Stimulated activated naive B cell treated with anti-CD40 and anti-IgM and Interleukin-4, amounts not matched to agents 10 μg/mL and 1 μg/mL and 100 μg/mL, for 72 hours (primary cell): ENCODE measurements around the gene HMX3.
A peak's percentile ranks its signal among the peaks of the same experiment; 100 is the strongest.

Experiments used
- ATAC-seq, 2 donors: fragments of 150-1000 bp; cut with Tn5 transposase; replicated peaks; 2 replicates each; pipeline ENCODE4 v1.10.0; 2021; ENCODE audit warnings: moderate library complexity in 1 of 2
- DNase-seq: peaks from one replicate; pipeline ENCODE4 v3.0.0; 2021
- H3K27ac Mint-ChIP-seq: one replicate; pipeline ENCODE4 v1.8.0; 2022; ENCODE audit warnings: mild to moderate bottlenecking, mixed read lengths
- H3K27me3 Mint-ChIP-seq, 2 donors: one replicate each; pipeline ENCODE4 v1.8.0; 2022; ENCODE audit warnings: mixed read lengths in 2 of 2
- H3K36me3 Mint-ChIP-seq, 2 donors: one replicate each; pipeline ENCODE4 v1.8.0; 2022; ENCODE audit warnings: mixed read lengths in 2 of 2, mild to moderate bottlenecking in 1 of 2
- H3K4me1 Mint-ChIP-seq, 2 donors: one replicate each; pipeline ENCODE4 v1.8.0; 2022; ENCODE audit warnings: mixed read lengths in 2 of 2, mild to moderate bottlenecking in 1 of 2
- H3K4me3 Mint-ChIP-seq, 2 donors: one replicate each; pipeline ENCODE4 v1.8.0; 2022; ENCODE audit warnings: mild to moderate bottlenecking in 2 of 2, mixed read lengths in 2 of 2, moderate library complexity in 1 of 2
- H3K9me3 Mint-ChIP-seq, 2 donors: one replicate each; pipeline ENCODE4 v1.8.0; 2022; ENCODE audit warnings: mixed read lengths in 2 of 2, mild to moderate bottlenecking in 1 of 2

Gene HMX3

DNA sequence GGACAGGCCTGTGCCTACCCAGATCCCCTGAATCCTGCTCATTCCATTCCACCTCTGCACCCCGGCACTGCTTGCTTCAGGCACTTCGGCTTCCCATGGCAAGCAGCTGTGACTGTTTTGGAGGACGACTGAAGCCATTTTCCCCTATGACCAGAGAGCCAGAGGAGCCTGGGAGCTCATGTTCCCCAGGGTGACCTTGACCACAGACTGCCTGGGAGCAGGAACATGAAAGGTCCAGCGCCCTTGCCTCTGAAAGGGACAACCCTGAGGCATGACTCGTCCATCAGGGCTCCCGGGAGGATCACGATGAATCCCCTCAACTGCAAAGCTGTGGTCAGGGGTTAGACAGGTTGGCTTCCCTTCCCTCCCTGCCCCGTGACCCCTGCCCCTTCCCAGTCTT, 16.7 kb upstream of the HMX3 start:
- H3K27me3 Mint-ChIP-seq, result peaks cover 50 to 64% of the 10 kb centered on the region in 2 donors

DNA sequence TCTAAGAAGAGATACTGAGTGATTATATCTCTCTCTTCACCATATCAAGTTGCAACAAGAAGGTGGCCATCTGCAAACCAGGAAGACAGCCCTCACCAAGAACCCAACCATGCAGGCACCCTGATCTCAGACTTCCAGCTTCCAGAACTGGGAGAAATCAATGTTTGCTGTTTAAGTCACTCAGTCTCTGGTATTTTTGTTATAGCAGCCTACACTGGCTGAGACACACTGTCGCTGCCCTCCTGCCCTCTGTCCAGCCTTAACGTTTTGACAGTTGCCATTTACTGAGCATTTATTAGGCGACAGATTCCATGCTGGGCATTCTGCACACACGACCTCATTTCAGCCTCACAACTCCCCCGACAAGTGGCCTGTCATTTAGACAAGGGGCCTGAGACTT, 9.5 kb upstream of the HMX3 start:
- ATAC-seq, result no peak
- H3K4me1 Mint-ChIP-seq, result no peaks in the 10 kb centered on the region
- H3K4me3 Mint-ChIP-seq, result no peak overlapping the region
- H3K27me3 Mint-ChIP-seq, result peaks cover 62 to 78% of the 10 kb centered on the region in 2 donors
- H3K27ac Mint-ChIP-seq, result no peak overlapping the region
- H3K9me3 Mint-ChIP-seq, result no peaks in the 10 kb centered on the region
- no peak for DNase-seq
- no peaks in the 10 kb centered on the region for H3K36me3 Mint-ChIP-seq

More for the DNA sequence above, 16.7 kb upstream of the HMX3 start:
- Mint-ChIP-seq H3K27ac (no peak overlapping the region), H3K4me3 (no peak overlapping the region), H3K36me3 (no peaks in the 10 kb centered on the region), H3K4me1 (no peaks in the 10 kb centered on the region), H3K9me3 (no peaks in the 10 kb centered on the region)
- no peak for DNase-seq
- ATAC-seq, result no peak

DNA sequence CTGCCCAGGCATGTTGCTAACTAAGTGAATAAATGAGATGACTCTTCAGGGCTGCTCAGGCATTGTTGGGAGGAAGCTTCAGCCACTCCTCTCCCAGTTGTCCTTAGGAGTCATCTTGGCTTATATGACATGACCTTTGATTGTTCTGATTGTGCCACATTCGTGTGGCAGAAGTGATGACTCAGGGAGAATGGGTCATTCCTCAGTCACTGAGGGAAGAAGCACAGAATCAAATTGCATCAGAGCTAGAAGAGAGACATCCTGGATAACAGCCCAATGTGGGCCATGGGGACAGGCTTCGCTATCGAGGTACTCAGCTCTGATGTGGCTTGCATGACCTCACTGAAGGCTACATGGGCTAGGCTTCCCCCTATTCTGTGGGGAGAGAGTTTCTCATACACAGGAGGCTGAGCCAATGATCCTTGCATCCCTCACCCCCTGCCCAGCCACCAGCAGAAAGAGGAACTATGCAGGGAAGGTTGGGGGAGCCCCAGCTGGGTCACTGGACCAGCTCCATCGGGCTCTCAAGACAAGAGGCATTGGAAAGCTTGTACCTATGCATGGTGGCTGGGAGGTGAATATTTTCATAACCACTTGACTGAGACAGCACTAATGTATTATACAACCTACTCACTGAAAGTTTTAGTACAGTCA, 6.0 kb upstream of the HMX3 start:
- DNase-seq (no peak), ATAC-seq (peak; percentile 33 to 64)
- Mint-ChIP-seq H3K4me3 (no peak overlapping the region), H3K36me3 (peaks cover 0 to 2% of the 10 kb centered on the region in 2 donors), H3K9me3 (peaks cover 0 to 3% of the 10 kb centered on the region in 2 donors), H3K27me3 (peaks cover 83 to 92% of the 10 kb centered on the region in 2 donors), H3K27ac (no peak overlapping the region), H3K4me1 (peaks cover 12 to 22% of the 10 kb centered on the region in 2 donors)

DNA sequence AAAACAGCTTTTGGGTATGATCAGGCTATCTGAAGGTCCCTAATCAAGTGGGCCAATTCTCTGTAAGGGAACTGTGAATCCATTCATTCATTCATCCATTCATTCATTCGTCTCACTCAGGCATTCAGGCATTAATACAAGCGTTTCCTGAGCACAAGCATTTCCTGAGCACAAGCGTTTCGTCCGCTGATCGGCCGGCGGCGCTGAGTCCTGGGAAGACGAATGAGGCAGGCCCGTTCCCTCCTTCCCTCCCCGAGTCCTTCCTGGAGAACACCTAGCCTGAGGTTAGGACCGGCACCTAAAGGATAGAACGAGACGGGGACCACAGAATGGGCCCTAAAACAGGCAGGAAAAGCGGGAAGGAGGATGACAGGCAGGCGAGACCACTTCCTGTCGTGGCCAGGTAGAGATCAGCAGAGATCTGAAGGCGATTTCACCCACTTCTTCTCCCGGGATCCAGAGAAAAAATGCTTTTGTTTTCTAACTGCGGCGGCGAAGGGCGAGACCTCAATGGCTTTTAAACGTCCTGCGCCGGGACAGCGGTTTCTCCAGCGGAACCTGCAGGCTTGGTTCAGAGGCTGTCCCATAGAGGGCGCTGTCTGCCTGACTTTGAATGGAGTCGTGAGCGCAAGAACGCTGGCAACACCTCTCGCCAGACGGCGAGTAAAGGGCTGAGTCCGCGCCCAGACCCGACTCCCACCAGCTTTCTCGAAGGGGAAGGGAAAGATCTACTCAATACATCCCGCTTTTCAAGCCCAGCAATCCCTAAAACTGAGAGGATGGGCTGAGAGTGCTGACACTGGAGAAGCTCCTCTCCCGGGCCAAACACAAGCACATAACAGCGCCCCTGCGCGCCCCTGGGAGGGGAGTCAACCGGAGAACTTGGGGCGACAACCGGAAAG, 2.9 kb upstream of the HMX3 start:
- peaks cover 16 to 34% of the 10 kb centered on the region in 2 donors for H3K4me1 Mint-ChIP-seq
- H3K27ac Mint-ChIP-seq, result peak overlapping the region; percentile 90
- H3K9me3 Mint-ChIP-seq, result peaks cover 0 to 3% of the 10 kb centered on the region in 2 donors
- ATAC-seq (peak; percentile 44 to 64), DNase-seq (peak; percentile 67)
- H3K4me3 Mint-ChIP-seq, result peak overlapping the region; percentile 41 to 63
- peaks cover 4% of the 10 kb centered on the region in 2 donors for H3K36me3 Mint-ChIP-seq
- H3K27me3 Mint-ChIP-seq, result peaks cover 74 to 77% of the 10 kb centered on the region in 2 donors

DNA sequence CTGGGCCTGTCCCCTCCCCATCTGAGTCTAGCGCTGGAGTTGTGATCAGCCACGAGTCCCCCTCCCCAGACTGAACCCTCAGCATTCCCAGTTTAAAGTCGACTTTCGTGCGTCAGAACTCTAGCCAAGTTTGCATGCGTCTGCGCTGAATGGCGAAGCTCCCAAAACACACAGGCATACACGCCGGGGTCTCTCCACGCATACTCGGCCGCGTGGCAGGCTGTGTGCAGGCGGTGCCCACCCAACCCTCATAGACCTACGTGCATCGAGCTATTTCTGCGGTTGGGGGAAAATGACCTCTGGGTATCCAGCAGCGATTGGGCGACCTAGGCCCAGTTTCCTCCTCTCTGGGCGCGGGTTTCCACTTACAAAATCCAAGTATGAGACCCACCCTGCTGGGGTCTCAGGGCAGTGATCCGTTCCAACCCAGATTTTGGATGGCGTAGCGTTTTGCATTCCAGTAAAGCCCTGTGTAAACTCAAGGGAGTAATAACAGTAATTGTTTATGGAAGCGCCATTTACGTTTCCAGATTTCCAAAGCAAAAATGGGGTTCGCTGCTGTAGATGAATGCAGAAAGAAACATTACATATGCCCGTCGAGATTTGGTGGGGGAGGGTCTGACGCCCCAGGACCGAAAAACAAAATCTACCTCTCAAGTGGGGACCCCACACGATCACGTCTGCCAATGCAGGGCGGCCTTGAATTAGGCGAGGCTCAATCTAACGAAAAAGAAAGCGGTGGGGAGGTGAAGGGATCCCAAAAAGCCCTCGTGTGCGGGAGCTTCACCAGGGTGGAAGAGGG, 2.0 kb upstream of the HMX3 start:
- peak overlapping the region; percentile 48 to 58 for H3K4me3 Mint-ChIP-seq
- DNase-seq (no peak), ATAC-seq (no peak)
- H3K27ac Mint-ChIP-seq, result peak overlapping the region; percentile 90
- peaks cover 16 to 34% of the 10 kb centered on the region in 2 donors for H3K4me1 Mint-ChIP-seq
- H3K27me3 Mint-ChIP-seq, result peaks cover 73 to 79% of the 10 kb centered on the region in 2 donors
- peaks cover 0 to 3% of the 10 kb centered on the region in 2 donors for H3K9me3 Mint-ChIP-seq
- H3K36me3 Mint-ChIP-seq, result peaks cover 4 to 6% of the 10 kb centered on the region in 2 donors

DNA sequence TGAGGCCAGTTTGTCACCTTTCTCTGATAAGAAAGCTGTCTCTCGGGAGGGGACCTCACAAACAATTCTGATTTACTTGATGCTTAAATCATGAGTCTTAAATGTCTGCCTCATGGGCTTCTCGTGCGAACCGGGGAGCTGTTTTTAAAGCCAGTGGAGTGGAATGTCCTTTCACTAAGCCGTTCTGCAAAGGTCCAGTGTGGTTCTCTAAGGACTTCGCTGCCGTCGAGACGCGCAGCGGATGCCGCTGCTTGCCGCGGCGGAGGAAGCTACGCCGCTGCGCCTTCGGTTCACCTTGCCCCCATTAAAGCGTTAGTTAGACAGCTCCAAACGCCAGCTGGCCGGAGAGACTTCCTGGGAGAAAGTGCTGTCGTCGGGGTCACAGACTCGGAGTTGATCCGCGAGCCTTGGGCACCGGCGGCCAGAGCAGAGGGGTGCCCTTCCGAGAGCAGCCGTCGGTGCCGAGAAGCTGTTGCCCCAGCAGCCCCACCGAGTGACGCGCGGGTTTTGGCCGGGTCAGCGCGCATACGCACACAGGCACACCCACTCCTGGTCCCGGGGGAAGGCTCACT, 1.3 kb upstream of the HMX3 start:
- ATAC-seq (no peak), DNase-seq (no peak)
- Mint-ChIP-seq H3K4me3 (peak overlapping the region; percentile 48 to 58), H3K9me3 (peaks cover 0 to 3% of the 10 kb centered on the region in 2 donors), H3K36me3 (peaks cover 4 to 6% of the 10 kb centered on the region in 2 donors), H3K4me1 (peaks cover 18 to 40% of the 10 kb centered on the region in 2 donors), H3K27ac (peak overlapping the region; percentile 65), H3K27me3 (peaks cover 74 to 79% of the 10 kb centered on the region in 2 donors)

DNA sequence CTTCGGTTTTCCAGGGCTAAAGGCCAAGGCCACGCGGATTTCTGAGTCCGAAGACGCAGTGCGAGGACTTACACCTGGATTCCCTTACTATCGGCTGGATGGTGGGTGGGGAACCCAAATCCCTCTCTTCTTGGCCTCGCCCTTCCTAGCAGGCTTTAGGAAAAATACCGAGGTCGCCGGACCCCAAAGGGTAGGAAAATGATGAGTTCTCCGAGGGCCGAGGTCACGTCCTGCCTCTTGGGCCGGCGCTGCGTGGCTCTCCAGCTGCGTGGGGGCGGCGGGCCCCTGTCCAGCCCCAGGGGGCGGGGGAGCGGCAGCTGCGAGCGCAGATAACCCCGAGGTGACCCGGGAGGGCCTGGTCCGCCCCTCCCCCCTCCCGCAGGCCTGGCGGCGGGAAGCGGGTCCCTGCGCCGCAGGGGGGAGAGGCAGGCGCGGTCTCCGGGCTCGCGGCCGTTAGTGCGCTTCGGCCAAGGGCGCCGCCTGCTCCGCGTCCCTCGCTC, 805 bp upstream of the HMX3 start:
- Mint-ChIP-seq H3K9me3 (peaks cover 0 to 3% of the 10 kb centered on the region in 2 donors), H3K27me3 (peaks cover 74 to 79% of the 10 kb centered on the region in 2 donors), H3K27ac (no peak overlapping the region), H3K36me3 (peaks cover 4 to 6% of the 10 kb centered on the region in 2 donors), H3K4me3 (no peak overlapping the region), H3K4me1 (peaks cover 22 to 44% of the 10 kb centered on the region in 2 donors)
- DNase-seq (no peak), ATAC-seq (no peak)

DNA sequence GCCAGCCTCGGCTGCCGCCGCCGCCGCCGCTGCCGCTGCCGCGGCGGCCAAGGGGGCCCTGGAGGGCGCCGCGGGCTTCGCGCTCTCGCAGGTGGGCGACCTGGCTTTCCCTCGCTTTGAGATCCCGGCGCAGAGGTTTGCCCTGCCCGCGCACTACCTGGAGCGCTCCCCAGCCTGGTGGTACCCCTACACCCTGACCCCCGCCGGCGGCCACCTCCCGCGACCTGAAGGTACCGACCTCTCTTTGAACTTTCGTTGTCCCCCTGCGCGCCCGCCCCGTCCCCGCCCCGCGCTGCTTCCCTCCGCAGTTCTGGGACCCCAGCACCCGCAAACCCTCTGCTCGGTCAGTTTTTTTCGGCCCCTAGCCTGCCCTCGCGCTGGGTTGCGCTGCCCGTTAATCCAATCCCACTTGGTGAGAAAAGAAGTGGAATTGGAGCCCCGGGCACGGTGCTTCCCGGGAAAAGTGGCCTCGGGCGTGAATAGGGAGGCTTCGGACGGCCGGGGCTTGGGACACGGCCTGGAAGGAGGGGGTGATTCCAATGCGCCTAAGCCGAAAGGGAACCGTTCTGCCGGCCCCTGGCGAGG, 543 bp downstream of the HMX3 start:
- peak overlapping the region; percentile 86 for H3K4me3 Mint-ChIP-seq
- DNase-seq (no peak), ATAC-seq (no peak)
- peaks cover 73 to 79% of the 10 kb centered on the region in 2 donors for H3K27me3 Mint-ChIP-seq
- peaks cover 4 to 6% of the 10 kb centered on the region in 2 donors for H3K36me3 Mint-ChIP-seq
- H3K4me1 Mint-ChIP-seq, result peaks cover 24 to 44% of the 10 kb centered on the region in 2 donors
- peaks cover 0 to 3% of the 10 kb centered on the region in 2 donors for H3K9me3 Mint-ChIP-seq
- peak overlapping the region; percentile 95 for H3K27ac Mint-ChIP-seq

DNA sequence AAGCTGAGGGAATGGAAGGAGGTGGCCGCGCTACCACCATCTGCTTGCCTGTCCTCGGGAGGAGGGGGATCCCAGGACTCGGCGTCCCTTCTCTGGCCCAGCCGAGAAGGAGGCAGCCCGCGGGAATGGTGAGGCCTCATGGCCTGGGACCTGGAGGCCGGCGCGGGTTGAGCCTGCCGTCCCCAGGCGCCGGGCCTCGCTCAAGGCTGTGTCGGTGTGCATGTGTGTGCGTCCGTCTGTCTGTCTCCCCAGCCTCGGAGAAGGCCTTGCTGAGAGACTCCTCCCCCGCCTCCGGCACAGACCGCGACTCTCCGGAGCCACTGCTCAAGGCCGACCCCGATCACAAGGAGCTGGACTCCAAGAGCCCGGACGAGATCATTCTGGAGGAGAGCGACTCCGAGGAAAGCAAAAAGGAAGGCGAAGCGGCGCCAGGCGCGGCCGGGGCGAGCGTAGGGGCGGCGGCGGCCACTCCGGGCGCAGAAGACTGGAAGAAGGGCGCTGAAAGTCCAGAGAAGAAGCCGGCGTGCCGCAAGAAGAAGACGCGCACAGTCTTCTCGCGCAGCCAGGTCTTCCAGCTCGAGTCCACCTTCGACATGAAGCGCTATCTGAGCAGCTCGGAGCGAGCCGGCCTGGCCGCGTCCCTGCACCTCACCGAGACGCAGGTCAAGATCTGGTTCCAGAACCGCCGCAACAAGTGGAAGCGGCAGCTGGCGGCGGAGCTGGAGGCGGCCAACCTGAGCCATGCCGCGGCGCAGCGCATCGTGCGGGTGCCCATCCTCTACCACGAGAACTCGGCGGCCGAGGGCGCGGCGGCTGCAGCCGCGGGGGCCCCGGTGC, 1.3 kb downstream of the HMX3 start:
- peaks cover 72 to 79% of the 10 kb centered on the region in 2 donors for H3K27me3 Mint-ChIP-seq
- peak overlapping the region; percentile 86 for H3K4me3 Mint-ChIP-seq
- ATAC-seq (no peak), DNase-seq (no peak)
- peaks cover 25 to 44% of the 10 kb centered on the region in 2 donors for H3K4me1 Mint-ChIP-seq
- H3K27ac Mint-ChIP-seq, result peak overlapping the region; percentile 95
- peaks cover 0 to 2% of the 10 kb centered on the region in 2 donors for H3K9me3 Mint-ChIP-seq
- H3K36me3 Mint-ChIP-seq, result peaks cover 5 to 6% of the 10 kb centered on the region in 2 donors

DNA sequence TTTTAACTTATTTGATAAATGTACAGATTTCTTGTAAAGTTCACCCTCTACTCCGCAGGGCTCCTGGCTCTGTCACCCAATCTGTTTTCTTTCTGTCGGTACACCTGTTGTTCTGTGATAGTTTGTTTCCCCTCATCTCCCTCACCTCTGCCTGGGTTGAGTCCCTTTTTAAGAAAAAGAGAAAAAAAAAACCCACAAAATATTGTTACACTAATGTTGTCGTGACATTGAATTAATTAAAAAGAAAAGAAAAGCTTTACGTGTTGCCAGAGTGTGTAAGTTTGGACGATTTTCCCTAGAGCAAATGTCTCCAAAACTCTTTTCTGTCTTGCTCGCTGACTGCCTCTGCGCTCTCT, 3.4 kb downstream of the HMX3 start:
- DNase-seq (no peak), ATAC-seq (no peak)
- Mint-ChIP-seq H3K27ac (no peak overlapping the region), H3K4me3 (no peak overlapping the region), H3K4me1 (peaks cover 20 to 28% of the 10 kb centered on the region in 2 donors), H3K27me3 (peaks cover 71 to 79% of the 10 kb centered on the region in 2 donors), H3K36me3 (peaks cover 4 to 6% of the 10 kb centered on the region in 2 donors), H3K9me3 (peaks cover 0 to 4% of the 10 kb centered on the region in 2 donors)

DNA sequence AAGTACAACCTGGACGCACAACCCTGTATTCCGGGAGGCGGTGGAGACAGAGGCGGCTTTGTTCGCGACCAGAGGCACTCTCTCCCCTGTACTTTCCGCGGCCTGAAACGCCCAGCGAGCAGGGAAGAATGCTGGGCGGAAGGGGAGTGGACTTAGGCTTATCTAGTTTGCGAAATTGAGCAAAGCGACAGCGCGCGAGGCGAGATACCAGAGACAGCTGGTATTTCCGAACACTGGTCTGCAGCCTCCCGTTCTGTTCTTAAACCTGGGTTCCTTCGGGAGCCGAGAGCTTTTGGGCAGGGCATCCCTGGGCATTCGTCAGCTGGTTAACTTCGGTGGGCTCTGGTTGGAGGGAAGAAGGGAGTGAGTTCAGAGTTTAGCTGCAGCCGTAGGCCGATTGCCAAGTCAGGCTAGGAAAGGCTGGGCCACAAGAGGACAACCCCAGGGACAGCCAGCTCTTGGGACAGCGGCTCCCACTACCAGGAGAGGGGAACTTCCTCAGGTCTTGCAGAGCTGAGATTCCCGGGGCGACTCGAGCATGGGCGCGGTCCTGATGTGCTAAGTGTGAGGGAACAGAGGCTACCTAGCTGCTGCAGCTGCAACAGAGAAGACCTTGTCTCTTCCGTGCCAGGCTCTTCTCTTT, 3.9 kb downstream of the HMX3 start:
- ATAC-seq (no peak), DNase-seq (no peak)
- Mint-ChIP-seq H3K4me3 (peak overlapping the region in 1 of 2 donors; percentile 50), H3K27me3 (peaks cover 71 to 79% of the 10 kb centered on the region in 2 donors), H3K4me1 (peaks cover 19 to 24% of the 10 kb centered on the region in 2 donors), H3K27ac (peak overlapping the region; percentile 70), H3K36me3 (peaks cover 4 to 6% of the 10 kb centered on the region in 2 donors), H3K9me3 (peaks cover 0 to 4% of the 10 kb centered on the region in 2 donors)
